ENCODE data around the gene HECA. TPM values are rescaled to one million over a fixed set of nuclear protein-coding genes. Genes with fewer than 3 reads are reported as not detected.

The HECA gene
- total and polyA plus RNA-seq, 10 of the 15 experiments (the other 5 are each of a cell fraction or from before 2014, with no cell fraction given): 0.52 to 7.2 (median 2.7) TPM

DNA sequence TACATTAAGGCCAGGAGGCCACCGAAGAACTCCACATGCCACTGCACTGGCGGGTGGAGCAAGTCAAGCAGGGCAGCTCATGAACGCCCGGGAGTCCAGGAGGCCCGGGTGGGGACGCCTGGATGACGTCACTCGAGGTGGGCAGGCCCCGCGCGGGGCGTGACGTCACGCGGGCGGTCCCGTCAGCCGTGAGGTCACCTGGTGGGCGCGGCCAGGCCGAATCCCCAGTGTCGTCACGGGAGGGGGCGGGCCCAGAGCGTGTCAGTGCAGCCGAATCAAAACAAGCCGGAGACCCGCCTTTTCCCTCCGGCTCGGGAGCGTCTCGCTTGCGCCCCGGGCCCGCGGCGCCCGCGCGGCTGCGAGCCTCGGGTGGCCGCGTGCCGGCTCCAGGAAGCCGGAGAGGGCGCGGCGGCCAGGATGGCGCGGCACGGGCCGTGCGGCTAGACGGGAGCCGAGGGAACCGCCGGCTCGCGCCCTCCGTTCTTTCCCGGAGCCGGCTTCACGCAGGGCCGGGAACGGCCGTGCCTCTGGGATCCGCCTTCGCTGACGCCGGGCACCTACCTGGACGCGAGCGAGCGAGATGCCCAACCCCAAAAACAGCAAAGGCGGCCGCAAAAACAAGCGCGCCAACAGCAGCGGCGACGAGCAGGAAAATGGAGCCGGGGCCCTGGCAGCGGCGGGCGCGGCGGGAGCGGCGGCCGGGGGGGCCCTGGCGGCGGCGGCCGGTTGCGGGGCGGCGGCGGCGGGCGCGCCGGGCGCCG lies at the start of gene HECA (continued):
- TF ChIP-seq, protein P1, sequence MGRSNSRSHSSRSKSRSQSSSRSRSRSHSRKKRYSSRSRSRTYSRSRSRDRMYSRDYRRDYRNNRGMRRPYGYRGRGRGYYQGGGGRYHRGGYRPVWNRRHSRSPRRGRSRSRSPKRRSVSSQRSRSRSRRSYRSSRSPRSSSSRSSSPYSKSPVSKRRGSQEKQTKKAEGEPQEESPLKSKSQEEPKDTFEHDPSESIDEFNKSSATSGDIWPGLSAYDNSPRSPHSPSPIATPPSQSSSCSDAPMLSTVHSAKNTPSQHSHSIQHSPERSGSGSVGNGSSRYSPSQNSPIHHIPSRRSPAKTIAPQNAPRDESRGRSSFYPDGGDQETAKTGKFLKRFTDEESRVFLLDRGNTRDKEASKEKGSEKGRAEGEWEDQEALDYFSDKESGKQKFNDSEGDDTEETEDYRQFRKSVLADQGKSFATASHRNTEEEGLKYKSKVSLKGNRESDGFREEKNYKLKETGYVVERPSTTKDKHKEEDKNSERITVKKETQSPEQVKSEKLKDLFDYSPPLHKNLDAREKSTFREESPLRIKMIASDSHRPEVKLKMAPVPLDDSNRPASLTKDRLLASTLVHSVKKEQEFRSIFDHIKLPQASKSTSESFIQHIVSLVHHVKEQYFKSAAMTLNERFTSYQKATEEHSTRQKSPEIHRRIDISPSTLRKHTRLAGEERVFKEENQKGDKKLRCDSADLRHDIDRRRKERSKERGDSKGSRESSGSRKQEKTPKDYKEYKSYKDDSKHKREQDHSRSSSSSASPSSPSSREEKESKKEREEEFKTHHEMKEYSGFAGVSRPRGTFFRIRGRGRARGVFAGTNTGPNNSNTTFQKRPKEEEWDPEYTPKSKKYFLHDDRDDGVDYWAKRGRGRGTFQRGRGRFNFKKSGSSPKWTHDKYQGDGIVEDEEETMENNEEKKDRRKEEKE (IDR thresholded peaks at IDR 0.05): no peak
- TF ChIP-seq SMAD5 (IDR thresholded peaks at IDR 0.05; ENCODE audit: low read depth) (no peak), SIX5 (IDR thresholded peaks at IDR 0.05; ENCODE audit: low read depth, low read length, severe bottlenecking) (no peak), TAF1 (IDR thresholded peaks at IDR 0.05; ENCODE audit: borderline replicate concordance, low read depth, low read length) (no peak), ATF7 (IDR thresholded peaks at IDR 0.05; ENCODE audit: low read depth) (peak; percentile 98), MTA2 (IDR thresholded peaks at IDR 0.05; ENCODE audit: low read depth) (no peak), FOXK2 (IDR thresholded peaks at IDR 0.05) (no peak)
- TF ChIP-seq, protein P2, sequence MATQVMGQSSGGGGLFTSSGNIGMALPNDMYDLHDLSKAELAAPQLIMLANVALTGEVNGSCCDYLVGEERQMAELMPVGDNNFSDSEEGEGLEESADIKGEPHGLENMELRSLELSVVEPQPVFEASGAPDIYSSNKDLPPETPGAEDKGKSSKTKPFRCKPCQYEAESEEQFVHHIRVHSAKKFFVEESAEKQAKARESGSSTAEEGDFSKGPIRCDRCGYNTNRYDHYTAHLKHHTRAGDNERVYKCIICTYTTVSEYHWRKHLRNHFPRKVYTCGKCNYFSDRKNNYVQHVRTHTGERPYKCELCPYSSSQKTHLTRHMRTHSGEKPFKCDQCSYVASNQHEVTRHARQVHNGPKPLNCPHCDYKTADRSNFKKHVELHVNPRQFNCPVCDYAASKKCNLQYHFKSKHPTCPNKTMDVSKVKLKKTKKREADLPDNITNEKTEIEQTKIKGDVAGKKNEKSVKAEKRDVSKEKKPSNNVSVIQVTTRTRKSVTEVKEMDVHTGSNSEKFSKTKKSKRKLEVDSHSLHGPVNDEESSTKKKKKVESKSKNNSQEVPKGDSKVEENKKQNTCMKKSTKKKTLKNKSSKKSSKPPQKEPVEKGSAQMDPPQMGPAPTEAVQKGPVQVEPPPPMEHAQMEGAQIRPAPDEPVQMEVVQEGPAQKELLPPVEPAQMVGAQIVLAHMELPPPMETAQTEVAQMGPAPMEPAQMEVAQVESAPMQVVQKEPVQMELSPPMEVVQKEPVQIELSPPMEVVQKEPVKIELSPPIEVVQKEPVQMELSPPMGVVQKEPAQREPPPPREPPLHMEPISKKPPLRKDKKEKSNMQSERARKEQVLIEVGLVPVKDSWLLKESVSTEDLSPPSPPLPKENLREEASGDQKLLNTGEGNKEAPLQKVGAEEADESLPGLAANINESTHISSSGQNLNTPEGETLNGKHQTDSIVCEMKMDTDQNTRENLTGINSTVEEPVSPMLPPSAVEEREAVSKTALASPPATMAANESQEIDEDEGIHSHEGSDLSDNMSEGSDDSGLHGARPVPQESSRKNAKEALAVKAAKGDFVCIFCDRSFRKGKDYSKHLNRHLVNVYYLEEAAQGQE (IDR thresholded peaks at IDR 0.05; ENCODE audit: low read depth, low read length): no peak
- TF ChIP-seq, protein P3, sequence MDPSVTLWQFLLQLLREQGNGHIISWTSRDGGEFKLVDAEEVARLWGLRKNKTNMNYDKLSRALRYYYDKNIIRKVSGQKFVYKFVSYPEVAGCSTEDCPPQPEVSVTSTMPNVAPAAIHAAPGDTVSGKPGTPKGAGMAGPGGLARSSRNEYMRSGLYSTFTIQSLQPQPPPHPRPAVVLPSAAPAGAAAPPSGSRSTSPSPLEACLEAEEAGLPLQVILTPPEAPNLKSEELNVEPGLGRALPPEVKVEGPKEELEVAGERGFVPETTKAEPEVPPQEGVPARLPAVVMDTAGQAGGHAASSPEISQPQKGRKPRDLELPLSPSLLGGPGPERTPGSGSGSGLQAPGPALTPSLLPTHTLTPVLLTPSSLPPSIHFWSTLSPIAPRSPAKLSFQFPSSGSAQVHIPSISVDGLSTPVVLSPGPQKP (IDR thresholded peaks at IDR 0.05; ENCODE audit: low read depth, low read length): no peak; the same call in 1 of the 2 replicates
- TF ChIP-seq, protein P4, sequence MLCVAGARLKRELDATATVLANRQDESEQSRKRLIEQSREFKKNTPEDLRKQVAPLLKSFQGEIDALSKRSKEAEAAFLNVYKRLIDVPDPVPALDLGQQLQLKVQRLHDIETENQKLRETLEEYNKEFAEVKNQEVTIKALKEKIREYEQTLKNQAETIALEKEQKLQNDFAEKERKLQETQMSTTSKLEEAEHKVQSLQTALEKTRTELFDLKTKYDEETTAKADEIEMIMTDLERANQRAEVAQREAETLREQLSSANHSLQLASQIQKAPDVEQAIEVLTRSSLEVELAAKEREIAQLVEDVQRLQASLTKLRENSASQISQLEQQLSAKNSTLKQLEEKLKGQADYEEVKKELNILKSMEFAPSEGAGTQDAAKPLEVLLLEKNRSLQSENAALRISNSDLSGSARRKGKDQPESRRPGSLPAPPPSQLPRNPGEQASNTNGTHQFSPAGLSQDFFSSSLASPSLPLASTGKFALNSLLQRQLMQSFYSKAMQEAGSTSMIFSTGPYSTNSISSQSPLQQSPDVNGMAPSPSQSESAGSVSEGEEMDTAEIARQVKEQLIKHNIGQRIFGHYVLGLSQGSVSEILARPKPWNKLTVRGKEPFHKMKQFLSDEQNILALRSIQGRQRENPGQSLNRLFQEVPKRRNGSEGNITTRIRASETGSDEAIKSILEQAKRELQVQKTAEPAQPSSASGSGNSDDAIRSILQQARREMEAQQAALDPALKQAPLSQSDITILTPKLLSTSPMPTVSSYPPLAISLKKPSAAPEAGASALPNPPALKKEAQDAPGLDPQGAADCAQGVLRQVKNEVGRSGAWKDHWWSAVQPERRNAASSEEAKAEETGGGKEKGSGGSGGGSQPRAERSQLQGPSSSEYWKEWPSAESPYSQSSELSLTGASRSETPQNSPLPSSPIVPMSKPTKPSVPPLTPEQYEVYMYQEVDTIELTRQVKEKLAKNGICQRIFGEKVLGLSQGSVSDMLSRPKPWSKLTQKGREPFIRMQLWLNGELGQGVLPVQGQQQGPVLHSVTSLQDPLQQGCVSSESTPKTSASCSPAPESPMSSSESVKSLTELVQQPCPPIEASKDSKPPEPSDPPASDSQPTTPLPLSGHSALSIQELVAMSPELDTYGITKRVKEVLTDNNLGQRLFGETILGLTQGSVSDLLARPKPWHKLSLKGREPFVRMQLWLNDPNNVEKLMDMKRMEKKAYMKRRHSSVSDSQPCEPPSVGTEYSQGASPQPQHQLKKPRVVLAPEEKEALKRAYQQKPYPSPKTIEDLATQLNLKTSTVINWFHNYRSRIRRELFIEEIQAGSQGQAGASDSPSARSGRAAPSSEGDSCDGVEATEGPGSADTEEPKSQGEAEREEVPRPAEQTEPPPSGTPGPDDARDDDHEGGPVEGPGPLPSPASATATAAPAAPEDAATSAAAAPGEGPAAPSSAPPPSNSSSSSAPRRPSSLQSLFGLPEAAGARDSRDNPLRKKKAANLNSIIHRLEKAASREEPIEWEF (IDR thresholded peaks at IDR 0.05; ENCODE audit: insufficient replicate concordance, low read depth, low read length): no peak
- TF ChIP-seq, protein P5, sequence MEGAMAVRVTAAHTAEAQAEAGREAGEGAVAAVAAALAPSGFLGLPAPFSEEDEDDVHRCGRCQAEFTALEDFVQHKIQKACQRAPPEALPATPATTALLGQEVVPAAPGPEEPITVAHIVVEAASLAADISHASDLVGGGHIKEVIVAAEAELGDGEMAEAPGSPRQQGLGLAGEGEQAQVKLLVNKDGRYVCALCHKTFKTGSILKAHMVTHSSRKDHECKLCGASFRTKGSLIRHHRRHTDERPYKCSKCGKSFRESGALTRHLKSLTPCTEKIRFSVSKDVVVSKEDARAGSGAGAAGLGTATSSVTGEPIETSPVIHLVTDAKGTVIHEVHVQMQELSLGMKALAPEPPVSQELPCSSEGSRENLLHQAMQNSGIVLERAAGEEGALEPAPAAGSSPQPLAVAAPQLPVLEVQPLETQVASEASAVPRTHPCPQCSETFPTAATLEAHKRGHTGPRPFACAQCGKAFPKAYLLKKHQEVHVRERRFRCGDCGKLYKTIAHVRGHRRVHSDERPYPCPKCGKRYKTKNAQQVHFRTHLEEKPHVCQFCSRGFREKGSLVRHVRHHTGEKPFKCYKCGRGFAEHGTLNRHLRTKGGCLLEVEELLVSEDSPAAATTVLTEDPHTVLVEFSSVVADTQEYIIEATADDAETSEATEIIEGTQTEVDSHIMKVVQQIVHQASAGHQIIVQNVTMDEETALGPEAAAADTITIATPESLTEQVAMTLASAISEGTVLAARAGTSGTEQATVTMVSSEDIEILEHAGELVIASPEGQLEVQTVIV (IDR thresholded peaks at IDR 0.05; ENCODE audit: borderline replicate concordance, partially characterized antibody): no peak
